ENCODE data around the gene NFIA.

GRCh38 chr1:61087571-61087970 lies 5.2 kb downstream of the NFIA start:
- no peak for TF ChIP-seq CTCF (conservative IDR thresholded peaks at IDR 0.05 in 1 of 2, IDR thresholded peaks at IDR 0.05 in 1 of 2; ENCODE audit: extremely low read depth in 1 of 2, insufficient read depth in 1 of 2, low read depth in 1 of 2, low read length in 2 of 2)
- TF ChIP-seq EZH2 (IDR thresholded peaks at IDR 0.05; ENCODE audit: borderline replicate concordance, low read length) = no peak
